AG08396 (cell line): ENCODE data around the gene HSPA12A.

Experiments used
- DNase-seq: peaks from one replicate; pipeline ENCODE4 v3.0.0; 2012; ENCODE audit warnings: low spot score, mixed read lengths

HSPA12A gene

GRCh38 chr10:116743266-116744064 lies 1.1 kb upstream of the HSPA12A start:
- DNase-seq = no peak

DNA sequence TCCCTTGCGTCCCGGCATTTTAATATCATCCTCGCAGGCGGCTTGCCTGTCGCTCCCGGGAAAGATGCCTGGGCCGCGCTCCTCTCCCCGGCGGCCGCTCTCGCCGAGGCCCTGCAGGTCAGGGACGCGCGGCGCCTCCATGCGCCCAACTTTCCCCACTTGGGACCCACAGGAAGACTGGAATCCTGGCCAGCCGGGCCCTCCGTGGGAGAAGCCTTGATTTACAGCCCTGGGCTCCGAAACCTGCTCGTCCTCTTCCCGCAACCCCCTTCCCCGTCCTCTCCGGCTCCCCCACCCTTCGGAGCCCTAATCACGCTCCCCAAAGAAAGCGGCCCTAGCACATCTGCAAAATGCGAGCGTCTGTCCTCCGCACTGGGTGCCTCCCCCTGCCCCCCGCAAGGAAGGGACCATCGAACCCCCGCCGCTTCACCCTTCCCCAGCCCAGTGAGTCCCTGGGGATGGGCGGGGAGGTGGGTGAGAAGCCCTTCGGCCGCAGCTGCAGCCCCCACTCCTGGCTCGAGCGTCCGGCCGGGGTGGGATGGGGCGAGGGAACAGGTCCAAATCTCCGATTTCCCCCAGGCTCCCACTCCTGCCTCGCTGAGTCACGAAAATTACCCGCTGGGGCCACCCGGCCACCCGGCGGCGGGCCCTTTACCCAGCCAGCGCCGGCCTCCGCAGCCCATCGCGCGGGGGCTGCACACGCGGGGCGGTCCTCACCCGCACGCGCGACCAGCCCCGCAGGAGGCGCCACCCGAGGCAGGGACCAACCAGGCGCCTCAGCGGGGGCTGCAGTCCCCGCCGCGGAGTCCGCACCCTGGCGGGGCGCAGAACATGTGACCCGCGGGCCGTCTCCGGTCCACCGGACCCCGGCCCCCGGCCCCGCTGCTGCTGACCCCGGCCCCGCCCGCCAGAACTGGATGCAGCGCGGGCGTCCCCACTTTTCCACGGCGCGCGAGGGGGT lies 695 bp downstream of the HSPA12A start:
- DNase-seq = peak; percentile 54

DNA sequence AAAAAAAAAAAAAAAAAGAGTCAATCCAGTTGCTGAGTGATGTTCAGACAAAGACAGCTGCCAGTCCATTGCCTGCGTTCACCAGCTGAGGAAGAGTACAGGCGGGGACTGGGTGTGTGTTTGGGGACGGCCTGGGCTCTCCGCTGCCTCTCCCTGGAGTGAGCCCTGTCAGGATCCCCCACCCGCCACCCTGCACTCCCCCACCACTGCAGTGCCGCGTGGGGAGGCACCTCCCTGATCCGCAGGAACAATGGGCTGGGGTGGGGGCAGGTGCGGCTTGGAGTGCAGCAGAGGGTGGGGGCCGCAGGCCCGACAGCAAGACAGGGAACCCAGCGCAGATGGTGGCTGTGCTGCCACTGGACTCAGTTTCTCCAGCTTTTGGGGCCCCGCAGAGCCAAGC lies 1.4 kb downstream of the HSPA12A start:
- no peak for DNase-seq

DNA sequence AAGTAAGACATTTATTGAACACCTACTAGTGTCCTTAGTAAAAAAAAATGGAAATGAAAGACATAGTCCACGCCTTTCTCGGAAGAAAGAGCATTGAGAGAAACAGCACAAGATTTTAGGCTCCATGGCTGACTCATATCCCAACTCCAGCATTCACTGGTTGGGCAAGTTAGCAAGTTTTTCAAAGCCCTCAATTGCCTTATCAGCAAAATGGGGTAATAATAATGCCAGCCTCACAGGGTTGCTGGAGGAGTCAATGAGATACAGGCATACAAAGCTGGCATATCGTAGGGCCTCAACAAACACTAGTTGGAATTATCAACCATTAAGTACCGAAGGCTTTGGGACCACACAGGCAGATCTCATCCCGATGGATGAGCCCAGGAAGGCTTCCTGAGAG lies 4.0 kb downstream of the HSPA12A start:
- DNase-seq = no peak

- DNase-seq = no peak
Observed at GRCh38 chr10:116737627-116738327, 4.6 kb downstream of the HSPA12A start.

DNA sequence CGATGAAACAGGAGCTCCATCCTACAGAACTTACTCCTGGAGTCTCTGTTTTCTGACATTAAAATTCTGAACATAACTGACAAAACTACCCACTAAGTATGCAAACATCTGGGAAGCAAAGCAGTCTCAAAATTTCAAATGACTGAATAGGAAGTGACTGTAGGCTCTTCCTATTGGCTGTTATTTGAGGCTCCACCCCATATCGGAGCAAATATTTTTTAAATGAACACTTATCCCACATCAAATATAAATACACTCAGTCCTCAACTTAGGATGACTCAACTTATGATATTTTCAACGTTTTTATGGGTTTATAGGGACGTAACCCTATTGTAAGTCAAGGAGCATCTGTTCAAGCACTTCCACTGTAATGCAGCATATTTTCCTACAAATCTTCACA lies 8.8 kb downstream of the HSPA12A start:
- peak; percentile 56 for DNase-seq

GRCh38 chr10:116732573-116732972 lies 9.8 kb downstream of the HSPA12A start:
- no peak for DNase-seq

DNA sequence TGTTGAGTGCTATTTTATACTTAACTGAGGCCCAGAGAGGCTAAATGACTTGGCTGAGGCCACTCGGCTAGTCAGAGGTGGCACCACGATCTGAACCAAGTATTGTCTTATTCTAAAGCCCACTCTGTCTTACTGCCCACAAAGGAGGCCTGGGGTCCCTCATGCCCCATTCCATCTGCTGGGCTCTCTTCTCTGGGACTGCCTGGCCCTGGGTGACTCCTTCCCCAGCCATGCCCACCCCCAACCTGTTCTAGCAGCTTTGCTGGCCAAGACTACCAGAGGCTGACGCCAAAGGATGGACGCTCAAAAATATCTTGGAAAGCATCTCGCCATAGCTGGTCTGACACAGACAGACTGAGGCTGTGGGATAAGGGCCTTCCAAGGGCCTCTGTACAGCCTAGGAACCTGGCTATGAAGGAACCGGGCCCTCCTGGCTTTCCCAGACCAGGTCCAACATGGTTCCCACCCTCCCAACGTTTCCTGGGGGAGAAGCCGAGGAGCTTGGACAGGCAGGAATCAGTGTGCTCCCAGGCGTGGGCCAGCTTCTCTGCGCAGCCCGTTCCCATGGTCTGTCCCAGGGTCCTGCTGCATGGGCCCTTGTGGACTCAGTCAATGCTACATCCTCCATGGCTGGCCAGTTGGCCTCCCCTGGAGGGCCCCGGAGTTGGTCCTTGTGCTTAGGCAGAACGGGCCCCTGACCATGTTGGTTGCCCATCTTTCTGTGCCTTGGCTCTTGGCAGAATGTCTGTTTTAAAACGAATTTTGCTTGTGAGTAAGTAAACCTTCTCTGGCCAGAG lies 11.7 kb downstream of the HSPA12A start:
- DNase-seq = no peak

GRCh38 chr10:116729243-116729642 lies 13.1 kb downstream of the HSPA12A start:
- no peak for DNase-seq

DNA sequence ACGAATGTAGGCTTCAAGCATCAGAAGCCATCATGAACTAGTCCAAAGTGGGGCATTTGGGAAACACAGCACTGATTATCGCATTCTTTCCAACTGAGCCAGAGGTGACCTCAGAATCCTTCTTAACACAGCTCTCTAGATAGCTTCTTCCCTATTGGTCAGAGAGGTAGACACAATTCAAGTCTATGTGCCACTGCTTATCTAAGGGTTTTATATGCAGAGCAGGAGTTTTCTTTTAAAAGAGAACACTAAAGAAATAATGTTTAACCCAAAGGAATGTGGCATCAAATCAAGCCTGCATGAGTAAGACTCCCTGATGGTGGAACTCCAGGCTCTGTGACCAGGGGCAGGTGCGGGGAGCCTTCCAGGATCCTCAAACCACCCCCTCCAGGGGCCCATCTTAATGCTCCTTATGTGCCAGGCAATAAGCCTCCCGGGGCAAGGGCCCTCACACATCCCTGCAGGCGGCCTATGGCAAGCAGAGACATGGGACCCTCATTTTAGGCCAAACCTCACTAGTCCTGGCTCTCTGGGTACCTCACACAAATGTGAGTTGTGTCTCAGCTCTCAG lies 13.8 kb downstream of the HSPA12A start:
- DNase-seq = no peak

- no peak for DNase-seq
Observed at GRCh38 chr10:116723428-116724281, 18.7 kb downstream of the HSPA12A start.

DNA sequence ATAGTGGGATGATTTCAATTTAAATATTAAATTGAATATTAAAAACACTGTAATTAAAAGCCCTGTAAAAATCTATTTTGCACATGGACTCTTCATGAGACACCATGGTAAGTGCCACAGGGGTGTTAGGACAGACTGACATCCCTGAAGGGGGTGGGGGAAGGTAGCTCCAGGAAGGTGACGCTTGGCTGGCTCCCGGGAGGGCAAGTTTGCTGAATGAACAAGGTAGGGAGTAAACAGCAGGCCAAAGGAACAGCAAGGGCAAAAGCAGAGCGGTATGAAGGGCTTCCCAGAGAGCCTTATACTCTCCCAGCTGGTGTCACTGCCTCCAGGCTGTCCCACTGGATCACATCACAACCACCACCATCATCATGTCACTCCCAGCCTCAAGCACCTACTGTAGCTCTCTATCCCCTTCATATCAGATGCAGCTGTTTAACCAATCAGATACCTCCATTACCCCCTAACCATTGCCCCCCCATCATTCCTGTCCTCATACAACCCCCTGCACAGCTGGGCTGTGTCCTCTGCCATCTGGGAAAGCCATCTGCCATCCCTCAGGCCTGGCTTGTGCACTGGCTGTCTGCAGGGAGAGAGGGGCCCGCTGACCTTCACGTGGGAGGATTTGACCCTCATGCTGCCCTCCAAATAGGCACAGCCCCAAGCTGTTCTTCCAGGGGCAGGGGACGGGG lies 19.5 kb downstream of the HSPA12A start:
- no peak for DNase-seq

DNA sequence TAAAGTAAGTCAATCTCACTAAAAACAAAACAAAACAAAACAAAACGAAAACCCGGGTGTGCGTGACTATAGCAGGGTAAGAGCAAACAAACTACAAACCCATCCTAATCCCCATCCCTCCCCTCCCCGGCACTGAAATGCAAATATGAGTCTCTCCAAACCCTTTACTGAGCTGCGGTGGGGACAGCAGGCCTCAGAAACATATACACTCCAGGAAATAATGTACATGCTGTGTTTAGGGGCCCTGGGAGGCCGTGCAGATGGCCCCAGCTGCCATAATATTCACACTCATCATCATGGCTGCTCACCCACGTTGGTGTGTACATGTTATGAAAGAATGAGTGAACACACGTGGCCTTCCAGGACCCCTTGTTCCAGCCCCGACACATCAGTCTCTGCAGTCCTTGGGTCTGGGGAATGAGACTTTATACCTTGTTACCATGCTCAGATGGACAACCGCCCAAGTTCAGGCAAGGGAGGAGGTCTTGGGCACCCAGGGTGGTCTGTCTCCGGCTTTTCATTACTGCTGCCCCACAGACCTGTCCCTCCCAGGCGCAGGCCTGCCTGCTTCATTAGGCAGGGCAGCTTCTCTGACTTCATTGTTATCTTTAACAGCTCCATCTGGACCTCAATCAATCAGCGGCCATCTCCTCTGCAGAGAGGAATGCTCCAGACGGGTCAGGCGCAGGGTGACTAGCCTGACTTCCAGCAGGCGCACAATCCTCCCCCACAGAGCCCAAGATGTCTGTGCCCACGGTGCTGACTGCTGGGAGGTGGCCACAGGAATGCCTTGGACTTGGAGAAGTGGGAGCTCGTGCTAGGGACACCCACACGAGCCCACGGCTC lies 20.6 kb downstream of the HSPA12A start:
- peak; percentile 50 for DNase-seq

DNA sequence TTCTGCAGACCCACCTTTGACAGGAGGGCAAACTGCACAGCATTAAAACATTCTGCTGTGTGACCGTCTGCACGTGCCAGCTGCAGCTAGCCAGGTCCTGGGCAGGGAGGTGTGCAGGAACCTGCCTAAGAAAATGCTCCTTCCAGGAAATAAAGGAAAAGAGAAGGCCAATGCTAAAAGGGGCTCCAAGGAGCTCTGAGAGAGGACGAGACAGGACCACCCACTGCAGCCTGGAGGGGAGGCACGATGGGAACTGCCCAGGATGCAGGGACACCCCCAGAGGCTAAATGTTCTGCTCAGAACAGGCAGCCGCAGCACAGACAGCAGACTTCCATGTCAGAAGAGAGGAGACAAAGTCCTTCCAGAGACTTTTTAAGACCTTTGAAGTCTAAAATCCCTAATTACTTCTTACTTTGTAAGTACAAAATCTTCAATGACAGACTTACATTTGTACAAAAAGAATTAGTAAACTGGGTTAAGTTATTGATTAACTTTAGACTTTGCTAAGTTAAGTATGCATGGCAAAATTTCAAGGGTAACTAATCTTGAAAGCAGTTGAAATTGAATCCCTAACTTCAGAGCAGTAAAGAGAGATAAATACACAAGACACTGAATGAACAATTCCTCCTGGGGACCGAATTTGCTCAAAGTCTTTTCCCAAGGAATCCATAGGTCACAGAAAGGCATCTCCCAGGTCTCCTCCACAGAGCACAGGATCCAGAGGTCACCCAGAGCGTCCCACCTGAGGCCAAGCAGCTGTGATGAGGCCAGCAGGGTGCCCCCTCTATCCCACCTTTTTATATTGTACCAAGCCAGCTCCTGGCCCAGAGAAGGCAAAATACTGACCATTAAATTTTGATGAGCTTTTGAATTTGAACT lies 21.5 kb downstream of the HSPA12A start:
- DNase-seq = no peak

GRCh38 chr10:116720241-116720643 lies 22.1 kb downstream of the HSPA12A start:
- DNase-seq = no peak

DNA sequence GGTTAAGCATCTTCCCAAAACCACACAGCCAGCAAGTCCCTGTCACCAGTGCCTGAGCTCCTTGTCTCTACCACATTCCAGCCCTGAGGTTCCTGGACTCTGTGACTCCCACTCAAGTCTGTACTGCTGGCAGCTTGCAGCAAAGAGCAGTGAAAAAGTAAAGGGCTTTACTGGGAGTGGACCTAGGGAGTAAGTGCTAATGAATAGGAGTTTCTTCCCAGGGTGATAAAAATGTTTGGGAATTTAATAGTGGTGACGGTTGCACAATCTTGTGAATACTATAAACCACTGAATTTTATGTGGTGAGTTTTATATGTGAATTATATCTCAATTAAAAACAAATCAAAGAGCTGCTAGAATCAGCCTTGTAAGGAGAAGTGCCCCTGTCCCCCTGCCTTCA lies 22.6 kb downstream of the HSPA12A start:
- no peak for DNase-seq

DNA sequence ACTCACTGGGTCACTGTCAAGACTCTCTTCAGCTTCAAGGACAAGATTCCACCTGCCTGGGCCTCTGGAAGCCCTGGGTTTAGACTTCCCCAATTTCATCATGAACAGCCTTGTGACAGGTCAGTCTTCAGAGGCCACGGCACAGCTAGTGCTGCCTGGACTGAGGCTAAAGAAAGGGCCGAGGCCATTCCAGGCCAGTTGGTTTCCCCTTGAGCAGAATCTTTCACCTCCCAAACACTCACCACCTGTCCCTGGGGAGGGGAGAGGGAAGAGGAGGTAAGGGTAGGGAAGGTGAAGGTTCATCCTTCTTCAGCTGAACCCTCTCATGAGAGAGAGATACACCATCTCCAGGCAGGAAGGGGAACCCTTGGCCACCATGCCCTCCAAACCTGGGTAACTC lies 24.3 kb downstream of the HSPA12A start:
- no peak for DNase-seq

GRCh38 chr10:116716381-116716780 lies 26.0 kb downstream of the HSPA12A start:
- no peak for DNase-seq
